Amniotic stem cell (primary cell): ENCODE measurements around the gene TM2D3.

ENCODE experiments used
- DNase-seq: peaks from one replicate; lab custom pipeline; 2025; lab: John Stamatoyannopoulos, UW

The TM2D3 gene

GRCh38 chr15:101604124-101604874 lies 47.9 kb downstream of the TM2D3 start:
- DNase-seq = no peak

- DNase-seq = no peak
Observed at GRCh38 chr15:101602801-101603200, 49.4 kb downstream of the TM2D3 start.

GRCh38 chr15:101600035-101600434 lies 52.1 kb downstream of the TM2D3 start:
- DNase-seq = no peak

- no peak for DNase-seq
Observed at GRCh38 chr15:101599091-101599490, 53.1 kb downstream of the TM2D3 start.

- no peak for DNase-seq
Observed at GRCh38 chr15:101597360-101597928, 54.7 kb downstream of the TM2D3 start.

- DNase-seq = no peak
Observed at GRCh38 chr15:101596633-101597032, 55.5 kb downstream of the TM2D3 start.
